NOMO-1 (cell line): ENCODE data around the gene SP6.

Experiments used
- DNase-seq, 2 experiments: peaks; one replicate each; lab custom pipeline; 2025; ENCODE audit not compliant: unreplicated experiment in 2 of 2; lab: John Stamatoyannopoulos, UW

Gene SP6

GRCh38 chr17:47815106-47815918, 35.7 kb downstream of the SP6 start:
- no peak for DNase-seq

- no peak for DNase-seq
Measured at GRCh38 chr17:47813512-47814031, 37.4 kb downstream of the SP6 start.

GRCh38 chr17:47813077-47813476, 37.9 kb downstream of the SP6 start:
- no peak for DNase-seq

GRCh38 chr17:47812146-47812920, 38.6 kb downstream of the SP6 start:
- no peak for DNase-seq

GRCh38 chr17:47811709-47812108, 39.3 kb downstream of the SP6 start:
- no peak for DNase-seq

- DNase-seq, result no peak
Measured at GRCh38 chr17:47810901-47811635, 39.9 kb downstream of the SP6 start.

DNA sequence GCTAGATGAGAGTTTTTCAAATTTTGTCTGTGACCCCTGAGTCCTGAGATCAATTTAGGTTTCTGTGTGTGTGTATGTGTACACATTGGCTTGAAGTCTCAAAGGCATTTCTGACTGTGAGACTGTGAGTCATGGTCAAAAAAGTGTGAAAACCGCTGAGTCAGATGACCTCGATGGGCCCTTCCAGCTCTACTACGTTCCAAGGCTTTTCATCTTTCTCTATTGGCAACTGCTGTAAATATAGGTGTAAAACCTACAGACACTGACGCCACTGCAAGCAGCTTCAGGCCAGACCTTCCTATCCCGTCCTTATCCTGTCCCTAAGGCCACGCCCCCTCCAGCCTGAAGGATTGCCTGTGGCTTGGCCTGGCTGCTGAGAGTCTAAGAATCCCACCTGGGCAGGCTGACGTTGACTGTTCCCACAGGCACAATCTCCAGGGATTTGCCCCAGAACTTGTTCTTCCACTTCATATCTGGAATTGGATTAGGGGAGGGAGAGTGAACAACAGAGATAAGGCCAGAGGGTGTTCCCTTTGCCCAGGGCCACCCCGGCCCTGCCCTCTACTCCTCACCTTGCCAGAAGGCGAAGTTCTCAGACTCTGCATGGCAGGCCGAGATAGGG, 40.7 kb downstream of the SP6 start:
- DNase-seq, result no peak

DNA sequence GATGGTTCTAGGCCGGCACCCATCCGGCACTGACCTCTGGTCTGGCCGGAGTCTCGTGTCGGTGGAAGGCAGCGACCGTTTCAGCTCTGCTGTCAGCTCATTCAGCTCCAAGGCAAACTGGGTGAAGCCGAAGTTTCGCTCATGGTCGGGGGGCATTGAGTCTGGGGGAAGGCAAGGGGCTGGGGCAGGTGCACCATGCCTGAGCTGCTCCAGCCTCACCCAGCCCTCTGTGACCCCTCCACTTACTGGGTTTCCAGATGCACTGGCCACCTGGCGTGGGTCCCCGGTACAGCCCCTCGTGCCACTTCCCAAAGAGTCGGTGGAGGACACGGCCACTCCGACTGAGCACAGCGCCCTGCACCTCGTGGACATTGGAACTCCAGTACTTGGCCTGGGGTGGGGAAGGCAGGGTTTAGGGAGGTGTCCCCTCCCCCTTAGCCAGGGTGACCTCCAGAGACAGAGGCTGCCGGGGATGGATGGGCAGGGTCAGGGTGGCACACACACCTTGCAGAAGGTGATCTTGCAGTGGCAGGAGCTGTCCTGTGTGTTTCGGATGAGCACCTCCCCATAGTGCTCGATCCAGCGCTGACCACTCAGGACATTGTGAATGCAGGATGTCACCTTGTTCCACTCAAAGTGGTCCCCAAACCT, 42.0 kb downstream of the SP6 start:
- no peak for DNase-seq

DNA sequence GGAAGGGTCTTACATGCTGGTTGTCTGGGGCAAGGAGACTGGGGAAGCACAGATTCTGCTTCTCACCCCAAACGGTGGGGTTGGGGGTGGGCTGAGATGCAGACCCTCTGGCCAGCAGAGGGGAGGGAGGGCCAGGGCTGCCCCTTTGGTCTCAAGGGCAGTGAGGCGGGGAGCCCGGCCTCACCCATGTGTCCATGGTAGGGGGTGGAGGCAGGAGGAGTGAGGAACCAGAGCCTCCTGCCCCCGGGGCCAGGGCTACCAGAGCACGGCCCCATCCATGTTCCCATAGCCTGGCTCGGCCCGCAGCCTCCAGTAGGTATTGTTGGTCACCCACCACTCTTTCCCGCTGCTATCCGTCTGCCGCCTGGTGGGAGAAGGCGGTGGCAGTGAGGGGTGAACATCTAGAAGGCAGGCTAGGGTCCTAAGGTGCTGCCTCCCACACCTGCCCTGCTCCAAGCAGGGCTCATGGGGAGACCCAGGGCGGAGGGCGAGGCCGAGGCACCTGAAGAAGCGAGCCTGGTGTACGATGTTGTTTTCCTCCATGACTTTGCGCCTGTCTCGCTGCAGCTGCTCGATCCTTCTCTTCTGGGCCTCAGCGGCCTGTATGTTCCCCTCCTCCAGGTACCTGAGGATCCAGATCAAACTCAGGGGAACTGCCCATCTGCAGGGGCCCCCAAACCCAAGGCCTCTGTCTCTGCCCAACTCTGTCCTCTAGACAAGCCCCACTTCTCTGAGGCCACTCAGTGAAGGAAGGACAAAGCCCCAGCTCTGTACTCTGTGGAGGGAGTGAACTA, 42.7 kb downstream of the SP6 start:
- no peak for DNase-seq

- no peak for DNase-seq
Measured at GRCh38 chr17:47807421-47807820, 43.5 kb downstream of the SP6 start.

- no peak for DNase-seq
Measured at GRCh38 chr17:47806913-47807255, 44.1 kb downstream of the SP6 start.

DNA sequence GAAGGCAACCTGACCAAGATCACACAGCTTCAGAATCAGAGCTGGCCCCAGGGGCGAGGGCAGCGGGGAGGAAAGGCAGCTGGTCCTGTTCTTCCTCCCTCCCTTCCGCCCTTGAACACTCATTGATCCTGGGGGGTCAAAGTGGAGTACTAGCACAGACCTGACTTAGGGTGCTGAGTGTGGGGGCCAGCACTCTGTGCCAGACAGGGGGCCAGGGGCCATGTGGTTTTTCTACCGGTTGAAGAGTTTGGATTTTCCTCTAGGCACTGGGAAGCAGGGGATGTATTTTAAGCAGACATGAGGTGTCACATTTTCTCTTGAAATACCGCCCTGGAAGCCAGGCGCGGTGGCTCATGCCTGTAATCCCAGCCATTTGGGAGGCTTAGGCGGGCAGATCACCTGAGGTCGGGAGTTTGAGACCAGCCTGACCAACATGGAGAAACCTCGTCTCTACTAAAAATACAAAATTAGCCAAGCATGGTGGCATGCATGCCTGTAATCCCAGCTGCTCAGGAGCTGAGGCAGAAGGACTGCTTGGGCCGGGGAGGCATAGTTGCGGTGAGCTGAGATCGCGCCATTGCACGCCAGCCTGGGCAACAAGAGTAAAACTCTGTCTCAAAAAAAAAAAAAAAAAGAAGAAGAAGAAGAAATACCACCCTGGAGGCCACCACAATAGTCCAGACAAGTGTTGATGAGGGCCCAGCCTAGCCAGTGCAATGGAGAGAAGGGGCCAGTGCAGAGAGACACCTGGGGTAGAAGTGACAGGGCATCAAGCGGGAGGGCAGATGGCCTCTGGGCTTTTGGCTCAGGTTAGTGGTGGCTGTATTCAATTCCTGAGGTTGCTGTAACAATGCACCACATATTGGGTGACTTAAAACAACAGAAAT, 44.7 kb downstream of the SP6 start:
- DNase-seq, result no peak

DNA sequence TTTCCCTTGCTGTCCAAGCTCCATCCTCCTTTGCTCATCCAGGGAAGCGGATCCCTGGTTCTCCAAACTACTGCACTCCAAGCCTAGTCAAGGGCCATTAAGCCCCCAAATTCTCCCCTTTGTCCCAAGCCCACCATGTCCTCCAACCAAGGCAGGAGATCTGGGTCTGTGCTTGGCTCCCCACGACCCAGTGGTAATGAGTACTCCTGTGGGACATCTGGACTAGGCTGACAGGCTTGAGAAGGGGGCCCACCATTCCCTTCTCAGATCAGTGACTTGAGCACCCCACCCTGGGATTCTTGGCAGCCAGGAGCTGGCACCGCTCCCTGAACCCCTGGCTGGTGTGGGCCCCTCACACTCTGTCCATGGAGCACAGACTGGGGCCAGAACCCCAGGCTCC, 46.5 kb downstream of the SP6 start:
- no peak for DNase-seq

GRCh38 chr17:47803751-47804150, 47.2 kb downstream of the SP6 start:
- no peak for DNase-seq

DNA sequence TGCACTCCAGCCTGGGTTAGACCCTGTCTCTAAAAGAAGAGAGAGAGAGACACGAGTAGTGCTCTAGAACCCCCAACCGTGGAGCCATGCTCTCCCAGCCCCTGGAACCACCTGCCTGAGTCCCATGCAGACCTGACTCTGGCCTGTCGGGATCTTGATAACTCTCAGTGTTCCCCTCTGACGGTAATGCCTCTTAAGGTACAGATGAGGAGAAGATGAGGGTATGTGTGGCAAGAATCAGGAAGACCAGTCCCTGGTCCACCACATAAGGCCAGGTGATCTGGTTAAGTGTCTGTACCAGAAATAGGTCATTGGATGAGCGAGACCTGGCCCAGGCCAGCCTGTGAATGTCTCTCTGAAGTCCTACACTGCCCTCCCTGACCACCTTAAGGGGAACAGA, 47.8 kb downstream of the SP6 start:
- no peak for DNase-seq

DNA sequence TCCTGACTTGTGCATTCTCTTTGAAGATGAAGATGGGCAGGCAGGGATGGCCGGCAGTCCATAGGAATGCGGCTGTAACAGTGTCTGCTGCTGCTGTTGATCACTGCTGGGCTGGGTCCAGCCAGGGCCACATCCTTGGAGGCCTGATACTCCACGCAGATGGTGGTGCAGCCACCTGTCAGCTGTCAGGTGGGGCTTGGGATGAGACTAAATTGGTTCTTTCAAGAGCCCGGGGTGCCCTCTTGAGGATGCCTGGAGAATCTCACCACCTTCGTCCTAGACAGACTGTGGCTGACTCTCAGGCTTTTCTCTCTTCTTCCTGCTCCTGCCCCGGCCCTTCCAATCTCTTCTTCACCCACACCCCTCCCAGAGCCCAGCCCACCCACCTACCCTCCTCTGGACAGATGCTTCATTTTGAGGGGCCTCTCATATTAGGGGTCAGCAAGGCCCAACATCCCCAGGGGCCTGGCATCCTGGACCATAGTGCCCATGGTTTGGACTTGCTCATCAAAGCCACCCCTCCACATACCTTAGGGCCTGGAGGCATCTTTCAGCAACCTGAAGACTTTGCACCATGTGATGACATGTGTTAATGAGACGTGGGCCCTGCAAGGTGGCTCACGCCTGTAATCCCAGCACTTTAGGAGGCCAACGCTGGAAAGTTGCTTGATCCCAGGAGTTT, 48.5 kb downstream of the SP6 start:
- peak; percentile 8 to 29 for DNase-seq

GRCh38 chr17:47801906-47802305, 49.1 kb downstream of the SP6 start:
- DNase-seq, result no peak

- no peak for DNase-seq
Measured at GRCh38 chr17:47801176-47801765, 49.7 kb downstream of the SP6 start.
